IPS-20b (cell line): Measurements from ENCODE around the gene RAB40C.
"Not testable (repeated sequence)": the region's sequence is repeated elsewhere in the genome, so short reads cannot be mapped to it uniquely, and the experiment has no call there.

Source experiments
- H3K27ac ChIP-seq: one replicate; pipeline ENCODE4 v1.5.1; 2013; ENCODE audit warnings: low read length
- H3K27me3 ChIP-seq: 2 replicates; pipeline ENCODE4 v1.6.1; 2013; ENCODE audit warnings: mild to moderate bottlenecking, low read length, inconsistent platforms; ENCODE audit not compliant: insufficient read depth
- H3K36me3 ChIP-seq: 2 replicates; pipeline ENCODE4 v1.6.1; 2013; ENCODE audit warnings: low read depth, mild to moderate bottlenecking, inconsistent platforms, low read length, moderate library complexity; ENCODE audit not compliant: insufficient read depth
- H3K4me1 ChIP-seq: 2 replicates; pipeline ENCODE4 v1.6.1; 2013; ENCODE audit warnings: mild to moderate bottlenecking, control low read depth, inconsistent platforms, low read length, moderate library complexity; ENCODE audit not compliant: insufficient read depth
- H3K4me3 ChIP-seq: 2 replicates; pipeline ENCODE4 v1.5.1; 2013; ENCODE audit warnings: mild to moderate bottlenecking, low read length, inconsistent platforms
- H3K9ac ChIP-seq: 2 replicates; pipeline ENCODE4 v1.6.1; 2013; ENCODE audit warnings: low read depth, mild to moderate bottlenecking, inconsistent platforms, low read length, moderate library complexity
- H3K9me3 ChIP-seq: 2 replicates; pipeline ENCODE4 v1.6.1; 2013; ENCODE audit warnings: mild to moderate bottlenecking, low read depth, low read length, inconsistent platforms; ENCODE audit not compliant: insufficient read depth

RAB40C gene

GRCh38 chr16:596736-597060, 6.8 kb downstream of the RAB40C start:
- H3K27ac ChIP-seq: no peak overlapping the region
- H3K36me3 ChIP-seq: no peaks in the 10 kb centered on the region
- no peak overlapping the region for H3K4me3 ChIP-seq
- H3K9me3 ChIP-seq: no peaks in the 10 kb centered on the region
- H3K27me3 ChIP-seq: peaks cover 7% of the 10 kb centered on the region; the same call in 1 of the 2 replicates
- no peak overlapping the region for H3K9ac ChIP-seq
- no peaks in the 10 kb centered on the region for H3K4me1 ChIP-seq

GRCh38 chr16:597655-598054, 7.8 kb downstream of the RAB40C start:
- H3K27ac ChIP-seq, H3K36me3 ChIP-seq, H3K4me3 ChIP-seq, H3K27me3 ChIP-seq, H3K9me3 ChIP-seq, H3K4me1 ChIP-seq, H3K9ac ChIP-seq: not testable (repeated sequence)

GRCh38 chr16:598823-599739, 9.2 kb downstream of the RAB40C start:
- Histone ChIP-seq H3K27ac (no peak overlapping the region), H3K4me3 (no peak overlapping the region), H3K9me3 (no peaks in the 10 kb centered on the region), H3K36me3 (no peaks in the 10 kb centered on the region), H3K4me1 (no peaks in the 10 kb centered on the region), H3K9ac (no peak overlapping the region), H3K27me3 (no peaks in the 10 kb centered on the region; the same call in 1 of the 2 replicates)

- Histone ChIP-seq H3K4me1 (no peaks in the 10 kb centered on the region), H3K36me3 (no peaks in the 10 kb centered on the region), H3K27me3 (no peaks in the 10 kb centered on the region), H3K9ac (no peak overlapping the region), H3K9me3 (peaks cover 7% of the 10 kb centered on the region), H3K27ac (no peak overlapping the region), H3K4me3 (no peak overlapping the region)
These were observed 10.9 kb downstream of the RAB40C start for GRCh38 chr16:600781-601180.

- no peak overlapping the region for H3K4me3 ChIP-seq
- no peak overlapping the region for H3K9ac ChIP-seq
- no peaks in the 10 kb centered on the region for H3K27me3 ChIP-seq
- no peak overlapping the region for H3K27ac ChIP-seq
- no peaks in the 10 kb centered on the region for H3K4me1 ChIP-seq
- H3K9me3 ChIP-seq: peaks cover 7% of the 10 kb centered on the region
- no peaks in the 10 kb centered on the region for H3K36me3 ChIP-seq
These were observed 14.1 kb downstream of the RAB40C start for GRCh38 chr16:603933-604332.

GRCh38 chr16:606656-607307, 16.9 kb downstream of the RAB40C start:
- no peak overlapping the region for H3K27ac ChIP-seq
- H3K9me3 ChIP-seq: peaks cover 7% of the 10 kb centered on the region
- no peak overlapping the region for H3K4me3 ChIP-seq
- H3K27me3 ChIP-seq: no peaks in the 10 kb centered on the region
- no peaks in the 10 kb centered on the region for H3K4me1 ChIP-seq
- no peak overlapping the region for H3K9ac ChIP-seq
- no peaks in the 10 kb centered on the region for H3K36me3 ChIP-seq

- no peak overlapping the region for H3K4me3 ChIP-seq
- no peak overlapping the region for H3K9ac ChIP-seq
- no peak overlapping the region for H3K27ac ChIP-seq
- H3K36me3 ChIP-seq: no peaks in the 10 kb centered on the region
- H3K9me3 ChIP-seq: peaks cover 7% of the 10 kb centered on the region
- no peaks in the 10 kb centered on the region for H3K4me1 ChIP-seq
- H3K27me3 ChIP-seq: no peaks in the 10 kb centered on the region
These were observed 18.2 kb downstream of the RAB40C start for GRCh38 chr16:608019-608418.

- Histone ChIP-seq H3K36me3 (no peaks in the 10 kb centered on the region), H3K27me3 (no peaks in the 10 kb centered on the region), H3K9ac (no peak overlapping the region), H3K27ac (no peak overlapping the region), H3K4me1 (no peaks in the 10 kb centered on the region), H3K9me3 (peaks cover 7% of the 10 kb centered on the region), H3K4me3 (no peak overlapping the region)
These were observed 19.4 kb downstream of the RAB40C start for GRCh38 chr16:609316-609715.

GRCh38 chr16:609984-610383, 20.1 kb downstream of the RAB40C start:
- Histone ChIP-seq H3K9me3 (peaks cover 5% of the 10 kb centered on the region), H3K4me3 (no peak overlapping the region), H3K27ac (no peak overlapping the region), H3K27me3 (no peaks in the 10 kb centered on the region), H3K36me3 (no peaks in the 10 kb centered on the region), H3K4me1 (no peaks in the 10 kb centered on the region), H3K9ac (no peak overlapping the region)

- Histone ChIP-seq H3K27me3 (no peaks in the 10 kb centered on the region), H3K4me3 (no peak overlapping the region), H3K9ac (no peak overlapping the region), H3K36me3 (no peaks in the 10 kb centered on the region), H3K9me3 (no peaks in the 10 kb centered on the region), H3K4me1 (no peaks in the 10 kb centered on the region), H3K27ac (no peak overlapping the region)
These were observed 20.9 kb downstream of the RAB40C start for GRCh38 chr16:610513-611381.

- no peak overlapping the region for H3K27ac ChIP-seq
- H3K4me1 ChIP-seq: no peaks in the 10 kb centered on the region
- no peaks in the 10 kb centered on the region for H3K36me3 ChIP-seq
- no peaks in the 10 kb centered on the region for H3K27me3 ChIP-seq
- H3K9ac ChIP-seq: no peak overlapping the region
- no peak overlapping the region for H3K4me3 ChIP-seq
- H3K9me3 ChIP-seq: no peaks in the 10 kb centered on the region
These were observed 25.3 kb downstream of the RAB40C start for GRCh38 chr16:615122-615521.
